ENCODE data around the gene MMUT. TPM values are rescaled to one million over a fixed set of nuclear protein-coding genes. Genes with fewer than 3 reads are reported as not detected.

Gene MMUT
- total RNA-seq (ENCODE audit: unreplicated experiment): 18.4 TPM
- long read RNA-seq, transcript MUT-201 (13 exons, 3,749 nt): major isoform, 12 of 18 reads
- long read RNA-seq, partial matches to known transcripts: 4 of 18 reads
- long read RNA-seq, other reads (novel, unspliced or antisense): 2 of 18 reads

DNA sequence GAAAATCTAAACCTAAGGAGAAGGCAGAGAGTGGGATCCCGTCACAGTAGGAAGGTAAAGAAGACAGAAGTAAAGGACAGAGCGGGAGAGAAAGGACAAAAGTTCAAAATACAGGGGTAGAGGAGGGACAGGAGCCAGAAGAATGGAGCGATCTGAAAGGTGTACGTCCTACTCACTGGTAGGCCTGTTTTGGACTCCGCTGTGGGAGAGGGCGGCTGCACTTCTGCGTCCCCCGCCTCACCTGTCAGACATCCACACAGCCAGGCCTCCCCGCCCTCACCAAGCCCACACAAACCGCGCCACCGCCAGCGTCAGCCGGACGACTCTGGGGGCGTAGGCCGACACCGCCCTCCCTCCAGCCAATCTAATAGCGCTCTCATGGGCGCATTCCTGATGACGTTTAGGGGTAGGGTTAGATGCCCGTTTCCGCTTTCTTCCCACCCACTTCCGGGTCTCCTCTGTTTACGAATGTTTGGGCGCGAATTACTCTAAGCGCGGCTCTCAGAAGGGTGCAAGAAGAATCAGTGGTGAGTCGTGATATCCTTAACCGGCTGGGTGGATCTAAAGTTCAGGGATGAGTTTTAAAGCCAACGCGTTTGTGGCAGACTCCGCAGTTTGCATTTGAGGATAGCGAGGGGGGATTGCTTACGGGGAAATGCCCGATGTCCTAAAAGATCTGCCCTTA, at the start of gene MMUT, which contains the start of gene CENPQ:
MMUT (minus strand) TSS at position 327 of the 685 bp plus-strand sequence. CDS start 3,787 bp downstream, outside the sequence.
CENPQ (plus strand) TSS at position 444 of the 685 bp plus-strand sequence. CDS start 6,807 bp downstream, outside the sequence.
- DNase-seq (ENCODE audit: low spot score): peak; percentile 92
- Mint-ChIP-seq H3K27ac (ENCODE audit: unreplicated experiment) (peak within 1 kb of the TSS; percentile 99), H3K27me3 (ENCODE audit: unreplicated experiment) (peaks cover 6% of the 10 kb centered on the region), H3K4me1 (ENCODE audit: unreplicated experiment) (peaks cover 15% of the 10 kb centered on the region), H3K36me3 (ENCODE audit: low read depth, unreplicated experiment) (no peaks in the 10 kb centered on the region), H3K9me3 (ENCODE audit: unreplicated experiment) (no peaks in the 10 kb centered on the region), H3K4me3 (ENCODE audit: unreplicated experiment) (peak within 1 kb of the TSS; percentile 97)
- TF ChIP-seq, protein P1, sequence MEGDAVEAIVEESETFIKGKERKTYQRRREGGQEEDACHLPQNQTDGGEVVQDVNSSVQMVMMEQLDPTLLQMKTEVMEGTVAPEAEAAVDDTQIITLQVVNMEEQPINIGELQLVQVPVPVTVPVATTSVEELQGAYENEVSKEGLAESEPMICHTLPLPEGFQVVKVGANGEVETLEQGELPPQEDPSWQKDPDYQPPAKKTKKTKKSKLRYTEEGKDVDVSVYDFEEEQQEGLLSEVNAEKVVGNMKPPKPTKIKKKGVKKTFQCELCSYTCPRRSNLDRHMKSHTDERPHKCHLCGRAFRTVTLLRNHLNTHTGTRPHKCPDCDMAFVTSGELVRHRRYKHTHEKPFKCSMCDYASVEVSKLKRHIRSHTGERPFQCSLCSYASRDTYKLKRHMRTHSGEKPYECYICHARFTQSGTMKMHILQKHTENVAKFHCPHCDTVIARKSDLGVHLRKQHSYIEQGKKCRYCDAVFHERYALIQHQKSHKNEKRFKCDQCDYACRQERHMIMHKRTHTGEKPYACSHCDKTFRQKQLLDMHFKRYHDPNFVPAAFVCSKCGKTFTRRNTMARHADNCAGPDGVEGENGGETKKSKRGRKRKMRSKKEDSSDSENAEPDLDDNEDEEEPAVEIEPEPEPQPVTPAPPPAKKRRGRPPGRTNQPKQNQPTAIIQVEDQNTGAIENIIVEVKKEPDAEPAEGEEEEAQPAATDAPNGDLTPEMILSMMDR (IDR thresholded peaks at IDR 0.05; ENCODE audit: unreplicated experiment): no peak

GRCh38 chr6:49509342-49509741, 46.3 kb upstream of the MMUT start:
- H3K27me3 Mint-ChIP-seq (ENCODE audit: unreplicated experiment): no peaks in the 10 kb centered on the region
- H3K9me3 Mint-ChIP-seq (ENCODE audit: unreplicated experiment): no peaks in the 10 kb centered on the region
- no peaks in the 10 kb centered on the region for H3K36me3 Mint-ChIP-seq (ENCODE audit: low read depth, unreplicated experiment)
- H3K4me3 Mint-ChIP-seq (ENCODE audit: unreplicated experiment): no peak overlapping the region
- DNase-seq (ENCODE audit: low spot score): no peak
- TF ChIP-seq, protein P1 (IDR thresholded peaks at IDR 0.05; ENCODE audit: unreplicated experiment): no peak
- H3K27ac Mint-ChIP-seq (ENCODE audit: unreplicated experiment): no peak overlapping the region
- no peaks in the 10 kb centered on the region for H3K4me1 Mint-ChIP-seq (ENCODE audit: unreplicated experiment)

GRCh38 chr6:49506569-49507111, 43.6 kb upstream of the MMUT start:
- H3K27ac Mint-ChIP-seq (ENCODE audit: unreplicated experiment): no peak overlapping the region
- DNase-seq (ENCODE audit: low spot score): no peak
- TF ChIP-seq, protein P1 (IDR thresholded peaks at IDR 0.05; ENCODE audit: unreplicated experiment): no peak
- no peaks in the 10 kb centered on the region for H3K4me1 Mint-ChIP-seq (ENCODE audit: unreplicated experiment)
- no peaks in the 10 kb centered on the region for H3K9me3 Mint-ChIP-seq (ENCODE audit: unreplicated experiment)
- H3K27me3 Mint-ChIP-seq (ENCODE audit: unreplicated experiment): no peaks in the 10 kb centered on the region
- H3K4me3 Mint-ChIP-seq (ENCODE audit: unreplicated experiment): no peak overlapping the region
- no peaks in the 10 kb centered on the region for H3K36me3 Mint-ChIP-seq (ENCODE audit: low read depth, unreplicated experiment)

DNA sequence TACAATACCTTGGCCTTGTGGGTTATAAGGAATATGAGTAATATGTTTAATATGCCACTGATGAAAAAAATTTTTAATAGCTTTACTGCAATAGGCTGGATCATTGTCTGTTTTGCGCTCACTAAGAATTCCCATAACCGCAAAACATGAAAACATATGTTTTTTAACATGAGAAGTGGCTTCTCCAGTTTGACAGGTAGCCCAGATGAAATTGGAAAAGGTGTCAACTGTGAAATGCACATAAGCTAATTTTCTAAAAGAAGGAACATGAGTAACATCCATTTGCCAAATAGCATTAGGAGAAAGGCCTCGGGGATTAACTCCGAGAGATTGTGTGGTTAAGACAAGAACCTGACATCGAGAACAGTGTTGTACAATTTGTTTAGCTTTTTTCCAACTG, 41.6 kb upstream of the MMUT start:
- no peaks in the 10 kb centered on the region for H3K9me3 Mint-ChIP-seq (ENCODE audit: unreplicated experiment)
- TF ChIP-seq, protein P1 (IDR thresholded peaks at IDR 0.05; ENCODE audit: unreplicated experiment): no peak
- no peak overlapping the region for H3K27ac Mint-ChIP-seq (ENCODE audit: unreplicated experiment)
- H3K27me3 Mint-ChIP-seq (ENCODE audit: unreplicated experiment): peaks cover 2% of the 10 kb centered on the region
- H3K36me3 Mint-ChIP-seq (ENCODE audit: low read depth, unreplicated experiment): no peaks in the 10 kb centered on the region
- no peak overlapping the region for H3K4me3 Mint-ChIP-seq (ENCODE audit: unreplicated experiment)
- no peaks in the 10 kb centered on the region for H3K4me1 Mint-ChIP-seq (ENCODE audit: unreplicated experiment)
- DNase-seq (ENCODE audit: low spot score): no peak

GRCh38 chr6:49499623-49500022, 36.6 kb upstream of the MMUT start, which contains the start of gene GLYATL3:
GLYATL3 (plus strand) TSS chr6:49499923; CDS start chr6:49511991, 12,068 bp downstream.
- Mint-ChIP-seq H3K36me3 (ENCODE audit: low read depth, unreplicated experiment) (no peaks in the 10 kb centered on the region), H3K27ac (ENCODE audit: unreplicated experiment) (no peak within 1 kb of the TSS), H3K4me3 (ENCODE audit: unreplicated experiment) (no peak within 1 kb of the TSS), H3K9me3 (ENCODE audit: unreplicated experiment) (no peaks in the 10 kb centered on the region), H3K27me3 (ENCODE audit: unreplicated experiment) (peaks cover 2% of the 10 kb centered on the region), H3K4me1 (ENCODE audit: unreplicated experiment) (no peaks in the 10 kb centered on the region)
- no peak for DNase-seq (ENCODE audit: low spot score)
- TF ChIP-seq, protein P1 (IDR thresholded peaks at IDR 0.05; ENCODE audit: unreplicated experiment): no peak

Data from endothelial cell (in vitro differentiated cells).